ENCODE data around the gene RUVBL1. TPM values are rescaled to one million over a fixed set of nuclear protein-coding genes. Genes with fewer than 3 reads are reported as not detected.

The RUVBL1 gene
- total and polyA plus RNA-seq, 11 donors: 14.1 to 44.6 (median 26.2) TPM

GRCh38 chr3:128094295-128095151 lies 29.1 kb downstream of the RUVBL1 start:
- intact Hi-C loops (cut with DNase I): loop anchor here (1.0 to 10.0 kb wide), 13 partner anchors 38 to 514 kb away; partner anchors contain the start of gene GATA2 (in 4 of the 10)
- Histone ChIP-seq H3K9me3 (no peaks in the 10 kb centered on the region), H3K27me3 (no peaks in the 10 kb centered on the region), H3K27ac (no peak overlapping the region), H3K36me3 (peaks cover 0 to 63% (median 46%) of the 10 kb centered on the region in 9 donors), H3K4me3 (no peak overlapping the region), H3K4me1 (peaks cover 0 to 7% (median 0%) of the 10 kb centered on the region in 12 donors)
- DNase-seq (no peak), ATAC-seq (peak in 2 of 4 donors; percentile 14 to 66)
- 76 to 85% (median 82%) methylated on average over 13 of the region's 13 CpGs for WGBS, 4 donors
- TF ChIP-seq, protein P1, sequence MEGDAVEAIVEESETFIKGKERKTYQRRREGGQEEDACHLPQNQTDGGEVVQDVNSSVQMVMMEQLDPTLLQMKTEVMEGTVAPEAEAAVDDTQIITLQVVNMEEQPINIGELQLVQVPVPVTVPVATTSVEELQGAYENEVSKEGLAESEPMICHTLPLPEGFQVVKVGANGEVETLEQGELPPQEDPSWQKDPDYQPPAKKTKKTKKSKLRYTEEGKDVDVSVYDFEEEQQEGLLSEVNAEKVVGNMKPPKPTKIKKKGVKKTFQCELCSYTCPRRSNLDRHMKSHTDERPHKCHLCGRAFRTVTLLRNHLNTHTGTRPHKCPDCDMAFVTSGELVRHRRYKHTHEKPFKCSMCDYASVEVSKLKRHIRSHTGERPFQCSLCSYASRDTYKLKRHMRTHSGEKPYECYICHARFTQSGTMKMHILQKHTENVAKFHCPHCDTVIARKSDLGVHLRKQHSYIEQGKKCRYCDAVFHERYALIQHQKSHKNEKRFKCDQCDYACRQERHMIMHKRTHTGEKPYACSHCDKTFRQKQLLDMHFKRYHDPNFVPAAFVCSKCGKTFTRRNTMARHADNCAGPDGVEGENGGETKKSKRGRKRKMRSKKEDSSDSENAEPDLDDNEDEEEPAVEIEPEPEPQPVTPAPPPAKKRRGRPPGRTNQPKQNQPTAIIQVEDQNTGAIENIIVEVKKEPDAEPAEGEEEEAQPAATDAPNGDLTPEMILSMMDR (IDR thresholded peaks at IDR 0.05): no peak
- no peak for TF ChIP-seq POLR2A (IDR thresholded peaks at IDR 0.05)

DNA sequence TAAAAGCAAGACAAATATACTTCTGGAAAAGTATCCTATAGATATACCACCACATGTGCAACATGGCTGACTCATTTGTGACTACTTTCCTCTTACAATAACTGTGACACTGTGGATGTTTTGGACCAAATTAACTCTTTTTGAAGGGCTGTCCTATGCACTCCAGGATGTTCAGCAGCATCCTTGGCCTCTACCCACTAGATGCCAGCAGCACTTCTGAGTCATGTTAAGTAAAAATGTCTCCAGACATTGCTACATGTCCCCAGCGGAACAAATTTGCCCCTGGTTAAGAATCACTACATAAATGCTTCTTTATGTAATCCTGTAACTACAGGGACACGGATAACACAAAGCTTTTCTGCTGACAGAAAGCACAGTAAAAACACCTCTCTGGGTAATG lies 32.0 kb downstream of the RUVBL1 start:
- intact Hi-C loops (cut with DNase I): loop anchor here in 9 of 10 donors (10.0 kb wide), 4 partner anchors 233 to 513 kb away; partner anchors contain the start of gene GATA2 (in 4 of the 9)
- WGBS, 4 donors: 89 to 96% (median 93%) methylated on average over 2 of the region's 2 CpGs
- H3K4me3 ChIP-seq: no peak overlapping the region
- H3K9me3 ChIP-seq: no peaks in the 10 kb centered on the region
- H3K27ac ChIP-seq: no peak overlapping the region
- no peak for TF ChIP-seq POLR2A (IDR thresholded peaks at IDR 0.05)
- TF ChIP-seq, protein P1 (IDR thresholded peaks at IDR 0.05): no peak
- peaks cover 0 to 5% (median 0%) of the 10 kb centered on the region in 12 donors for H3K4me1 ChIP-seq
- H3K27me3 ChIP-seq: no peaks in the 10 kb centered on the region
- DNase-seq: no peak
- peaks cover 0 to 44% (median 28%) of the 10 kb centered on the region in 9 donors for H3K36me3 ChIP-seq
- no peak for ATAC-seq

GRCh38 chr3:128089135-128089534 lies 34.5 kb downstream of the RUVBL1 start:
- H3K36me3 ChIP-seq: peaks cover 0 to 46% (median 18%) of the 10 kb centered on the region in 9 donors
- intact Hi-C loops (cut with DNase I): loop anchor here in 1 of 10 donors (10.0 kb wide), 1 partner anchor 236 kb away; no protein-coding TSS in a partner anchor
- peaks cover 0 to 17% (median 12%) of the 10 kb centered on the region in 12 donors for H3K4me1 ChIP-seq
- no peak overlapping the region for H3K27ac ChIP-seq
- ATAC-seq (no peak), DNase-seq (no peak)
- H3K9me3 ChIP-seq: no peaks in the 10 kb centered on the region
- H3K4me3 ChIP-seq: no peak overlapping the region
- WGBS, 4 donors: 94 to 100% (median 97%) methylated on average over 1 of the region's 1 CpG
- no peaks in the 10 kb centered on the region for H3K27me3 ChIP-seq
- TF ChIP-seq, protein P1 (IDR thresholded peaks at IDR 0.05): no peak
- TF ChIP-seq POLR2A (IDR thresholded peaks at IDR 0.05): no peak

DNA sequence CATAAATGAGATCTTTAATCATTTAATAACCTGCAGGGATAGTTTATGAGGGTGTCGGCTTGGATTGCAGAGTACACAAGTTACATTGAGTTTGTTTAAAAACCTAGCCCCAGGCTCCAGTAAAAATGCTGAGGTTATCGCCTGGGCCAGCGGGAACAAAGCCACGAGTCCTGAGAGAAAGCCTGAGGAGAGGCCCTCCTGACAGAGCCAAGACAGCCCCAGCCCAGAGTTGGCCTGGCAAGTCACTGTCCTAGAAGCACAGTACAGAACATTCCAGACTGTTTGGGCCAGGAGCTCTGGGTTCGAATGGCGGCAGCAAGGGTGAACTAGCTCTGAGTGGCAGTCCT lies 39.0 kb downstream of the RUVBL1 start:
- ATAC-seq (peak; percentile 20 to 49 (median 37)), DNase-seq (no peak)
- H3K4me3 ChIP-seq: no peak overlapping the region
- WGBS, 4 donors: 41 to 63% (median 53%) methylated on average over 4 to 6 of the region's 6 CpGs
- H3K9me3 ChIP-seq: no peaks in the 10 kb centered on the region
- peaks cover 0 to 56% (median 26%) of the 10 kb centered on the region in 12 donors for H3K4me1 ChIP-seq
- TF ChIP-seq, protein P1 (IDR thresholded peaks at IDR 0.05): no peak
- no peak for TF ChIP-seq POLR2A (IDR thresholded peaks at IDR 0.05)
- intact Hi-C loops (cut with DNase I): loop anchor here in 1 of 10 donors (10.0 kb wide), 1 partner anchor 240 kb away; no protein-coding TSS in a partner anchor
- no peaks in the 10 kb centered on the region for H3K27me3 ChIP-seq
- H3K36me3 ChIP-seq: peaks cover 0 to 65% (median 19%) of the 10 kb centered on the region in 9 donors
- H3K27ac ChIP-seq: peak overlapping the region; percentile 7 to 79 (median 64)

Data from heart left ventricle (tissue), 16 donors.